OCI-LY3 (cell line): ENCODE data around the gene PRIMA1.

Experiments used
- H2AFZ ChIP-seq: fragments of 200-600, 300-600 bp; shearing (Covaris generic); 2 replicates; pipeline ENCODE4 v1.6.0; 2014; ENCODE audit warnings: antibody characterized with exemption, low read depth, low read length
- H3K27ac ChIP-seq: fragments of 200-600, 300-600 bp; sonication (generic); 2 replicates; pipeline ENCODE4 v1.5.1; 2014; ENCODE audit warnings: mild to moderate bottlenecking, low read length, moderate library complexity, mixed read lengths
- H3K27me3 ChIP-seq: fragments of 200-600, 300-600 bp; sonication (generic); 2 replicates; pipeline ENCODE4 v1.6.1; 2014; ENCODE audit warnings: low read depth, low read length, mixed read lengths
- H3K36me3 ChIP-seq: fragments of 200-600, 300-600 bp; sonication (generic); replicated peaks from 2 replicates; pipeline ENCODE3; 2014; ENCODE audit warnings: low read depth, low read length, mixed read lengths
- H3K4me1 ChIP-seq: fragments of 300-600, 200-600 bp; sonication (generic); 2 replicates; pipeline ENCODE4 v1.6.1; 2014; ENCODE audit warnings: low read length, mixed read lengths
- H3K4me2 ChIP-seq: fragments of 200-600, 300-600 bp; sonication (generic); 2 replicates; pipeline ENCODE4 v1.6.1; 2014; ENCODE audit warnings: low read length, mixed read lengths
- H3K4me3 ChIP-seq: fragments of 300-600, 200-600 bp; sonication (generic); 2 replicates; pipeline ENCODE4 v1.5.1; 2014; ENCODE audit warnings: antibody characterized with exemption, mild to moderate bottlenecking, low read length, moderate library complexity
- H3K79me2 ChIP-seq: fragments of 300-600, 200-600 bp; shearing (Covaris generic); 2 replicates; pipeline ENCODE4 v1.6.1; 2014; ENCODE audit warnings: mild to moderate bottlenecking, low read length, mixed read lengths
- H3K9ac ChIP-seq: fragments of 300-600, 200-600 bp; shearing (Covaris generic); 2 replicates; pipeline ENCODE4 v1.6.0; 2014; ENCODE audit warnings: mild to moderate bottlenecking, low read length, moderate library complexity
- H3K9me3 ChIP-seq: fragments of 200-600, 300-600 bp; shearing (Covaris generic); 2 replicates; pipeline ENCODE4 v1.6.1; 2014; ENCODE audit warnings: low read length, mixed read lengths; ENCODE audit not compliant: insufficient read depth
- H4K20me1 ChIP-seq: fragments of 200-600, 300-600 bp; sonication (generic); 2 replicates; pipeline ENCODE4 v1.6.1; 2016; ENCODE audit warnings: low read length, mixed read lengths; ENCODE audit not compliant: insufficient read depth
- CTCF ChIP-seq: fragments of 200-600, 300-600 bp; sonication (generic); IDR thresholded peaks from 2 replicates; pipeline ENCODE4 v1.5.1; 2014; ENCODE audit warnings: antibody characterized with exemption, low read length, low read depth
- EZH2phosphoT487 ChIP-seq: fragments of 200-600 bp; shearing (Covaris generic); IDR thresholded peaks from 2 replicates; pipeline ENCODE4 v1.6.1; 2018; ENCODE audit warnings: antibody characterized with exemption, mixed run types, low read depth

Gene PRIMA1, protein sequence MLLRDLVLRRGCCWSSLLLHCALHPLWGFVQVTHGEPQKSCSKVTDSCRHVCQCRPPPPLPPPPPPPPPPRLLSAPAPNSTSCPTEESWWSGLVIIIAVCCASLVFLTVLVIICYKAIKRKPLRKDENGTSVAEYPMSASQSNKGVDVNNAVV

GRCh38 chr14:93788293-93788542, at the start of gene PRIMA1:
Gene PRIMA1, minus strand, starts transcription at chr14:93788485. Its CDS starts 767 bp downstream, at chr14:93787718.
- no peak for TF ChIP-seq CTCF
- TF ChIP-seq EZH2phosphoT487 = no peak
- no peaks in the 10 kb centered on the region for H3K9me3 ChIP-seq
- H3K4me3 ChIP-seq = no peak within 1 kb of the TSS
- no peaks in the 10 kb centered on the region for H3K4me1 ChIP-seq
- no peaks in the 10 kb centered on the region for H4K20me1 ChIP-seq
- no peaks in the 10 kb centered on the region for H3K36me3 ChIP-seq
- H2AFZ ChIP-seq = no peak within 1 kb of the TSS
- no peak within 1 kb of the TSS for H3K9ac ChIP-seq
- no peaks in the 10 kb centered on the region for H3K79me2 ChIP-seq
- no peak within 1 kb of the TSS for H3K4me2 ChIP-seq
- peaks cover 14% of the 10 kb centered on the region; the same call in 1 of the 2 replicates for H3K27me3 ChIP-seq
- no peak within 1 kb of the TSS for H3K27ac ChIP-seq

DNA sequence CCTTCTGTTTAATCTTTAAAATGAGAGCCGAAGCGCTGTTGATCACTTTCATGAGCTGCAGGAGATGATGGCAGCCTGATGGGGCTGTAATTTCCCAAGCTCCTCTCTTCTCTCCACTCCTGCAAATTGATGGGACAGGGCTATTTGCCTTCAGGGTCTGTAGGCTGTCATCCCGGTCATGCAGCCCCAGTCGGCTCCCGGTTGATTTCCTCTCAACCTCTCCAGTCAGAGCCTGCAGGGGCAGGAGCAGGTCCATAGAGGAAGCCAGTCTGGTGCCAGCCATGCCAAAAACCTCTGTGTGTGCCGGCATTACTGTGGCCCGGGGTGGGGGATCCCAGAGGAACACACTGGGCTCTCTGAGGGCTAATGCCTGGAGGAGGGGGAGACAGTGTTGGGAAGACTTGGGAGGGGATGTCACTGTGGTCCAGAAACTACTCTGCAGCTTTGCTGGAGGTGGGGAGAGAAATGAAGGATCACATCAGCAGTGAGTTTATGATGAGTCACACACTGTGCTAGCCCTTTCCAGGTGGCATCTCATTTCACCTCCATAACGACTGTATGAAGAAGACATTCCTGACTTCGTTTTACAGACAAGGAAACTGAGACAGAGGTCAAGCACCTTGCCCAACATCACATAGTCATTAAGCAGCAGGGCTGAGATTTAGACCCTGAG, 46.5 kb upstream of the PRIMA1 start:
- Histone ChIP-seq H3K9ac (no peak overlapping the region), H3K9me3 (no peaks in the 10 kb centered on the region), H3K4me3 (no peak overlapping the region), H3K27me3 (peaks cover 8% of the 10 kb centered on the region), H3K4me1 (no peaks in the 10 kb centered on the region), H3K27ac (no peak overlapping the region), H2AFZ (no peak overlapping the region), H3K4me2 (no peak overlapping the region), H3K79me2 (no peaks in the 10 kb centered on the region), H4K20me1 (no peaks in the 10 kb centered on the region), H3K36me3 (no peaks in the 10 kb centered on the region)
- TF ChIP-seq EZH2phosphoT487 = no peak
- TF ChIP-seq CTCF = no peak

GRCh38 chr14:93832665-93833064, 44.4 kb upstream of the PRIMA1 start:
- H3K4me2 ChIP-seq = no peak overlapping the region
- no peaks in the 10 kb centered on the region for H3K36me3 ChIP-seq
- no peak overlapping the region for H3K4me3 ChIP-seq
- no peak overlapping the region for H3K27ac ChIP-seq
- no peak overlapping the region for H3K9ac ChIP-seq
- no peaks in the 10 kb centered on the region for H3K79me2 ChIP-seq
- H3K4me1 ChIP-seq = no peaks in the 10 kb centered on the region
- H3K9me3 ChIP-seq = no peaks in the 10 kb centered on the region
- H3K27me3 ChIP-seq = peaks cover 15% of the 10 kb centered on the region
- TF ChIP-seq EZH2phosphoT487 = no peak
- no peak for TF ChIP-seq CTCF
- H2AFZ ChIP-seq = no peak overlapping the region
- H4K20me1 ChIP-seq = no peaks in the 10 kb centered on the region

DNA sequence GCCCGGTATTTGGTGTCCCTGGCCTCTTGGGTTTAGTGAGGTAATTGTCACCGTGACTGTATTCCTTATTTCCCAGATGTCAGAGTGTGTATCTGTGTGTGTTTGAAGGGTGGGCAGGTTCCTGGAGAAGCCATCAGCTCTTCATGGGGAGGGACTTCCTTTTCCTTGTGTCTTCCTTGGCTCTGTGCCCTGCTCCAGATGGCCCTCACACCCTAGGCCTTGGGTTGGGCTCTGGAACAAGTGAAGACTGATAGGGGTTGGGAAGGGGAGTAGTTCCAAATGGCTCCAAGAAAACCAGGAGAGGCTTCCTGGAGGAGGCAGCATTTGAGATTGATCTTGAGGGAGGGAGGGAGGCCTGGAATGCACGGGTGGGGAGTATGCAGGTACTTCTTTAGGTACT, 43.8 kb upstream of the PRIMA1 start:
- H4K20me1 ChIP-seq = no peaks in the 10 kb centered on the region
- no peak overlapping the region for H3K9ac ChIP-seq
- H3K9me3 ChIP-seq = no peaks in the 10 kb centered on the region
- no peak overlapping the region for H3K27ac ChIP-seq
- no peaks in the 10 kb centered on the region for H3K4me1 ChIP-seq
- H3K27me3 ChIP-seq = peaks cover 15% of the 10 kb centered on the region
- TF ChIP-seq CTCF = no peak
- no peak for TF ChIP-seq EZH2phosphoT487
- H3K79me2 ChIP-seq = no peaks in the 10 kb centered on the region
- H3K36me3 ChIP-seq = no peaks in the 10 kb centered on the region
- no peak overlapping the region for H2AFZ ChIP-seq
- H3K4me2 ChIP-seq = no peak overlapping the region
- no peak overlapping the region for H3K4me3 ChIP-seq
